Measurements from ENCODE around the gene EHMT2. TPM values are rescaled to one million over a fixed set of nuclear protein-coding genes. Genes with fewer than 3 reads are reported as not detected.

Gene EHMT2
- polyA plus RNA-seq, 1 donor (not counting 4 experiments of a cell fraction or from before 2014, with no cell fraction given), result 17.7 TPM

DNA sequence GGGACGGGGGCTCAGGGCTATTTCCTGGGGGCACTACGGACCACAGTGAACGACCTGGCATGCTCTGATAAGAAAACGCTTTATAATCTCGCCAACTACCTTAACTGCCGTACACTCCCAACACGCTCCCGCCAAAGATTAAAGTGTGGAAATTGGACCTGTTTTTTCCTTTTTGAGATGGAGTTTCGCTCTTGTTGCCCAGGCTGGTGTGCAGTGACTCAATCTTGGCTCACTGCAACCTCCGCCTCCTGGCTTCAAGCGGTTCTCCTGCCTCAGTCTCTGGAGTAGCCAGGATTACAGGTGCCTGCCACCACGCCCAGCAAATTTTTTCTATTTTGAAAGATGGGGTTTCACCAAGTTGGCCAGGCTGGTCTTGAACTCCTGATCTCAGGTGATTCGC lies 18.4 kb downstream of the EHMT2 start:
- peak overlapping the region; percentile 73 for H3K4me2 ChIP-seq (ENCODE audit: control insufficient read depth, extremely low read depth, insufficient read depth, low read depth, low read length)
- dilution Hi-C loops (cut with MboI; ENCODE audit: extremely low pct_ligation_motif_present, low sequenced_read_pairs), result no loop called here
- peak overlapping the region; percentile 33 for H3K9ac ChIP-seq (ENCODE audit: control insufficient read depth, extremely low read depth, insufficient read depth, low read length)
- no peaks in the 10 kb centered on the region for H3K27me3 ChIP-seq (ENCODE audit: control insufficient read depth, extremely low read depth, insufficient read depth, low read length)
- H3K9me1 ChIP-seq (ENCODE audit: control insufficient read depth, extremely low read depth, insufficient read depth, low read length), result no peaks in the 10 kb centered on the region
- FAIRE-seq (no peak), DNase-seq (ENCODE audit: low read depth, low spot score) (no peak)
- H3K79me2 ChIP-seq (ENCODE audit: control insufficient read depth, insufficient read depth, low read length), result no peaks in the 10 kb centered on the region
- H3K27ac ChIP-seq (ENCODE audit: control insufficient read depth, insufficient read depth, low read length), result peak overlapping the region; percentile 49
- no peaks in the 10 kb centered on the region for H4K20me1 ChIP-seq (ENCODE audit: control insufficient read depth, extremely low read depth, insufficient read depth, low read length)
- no peaks in the 10 kb centered on the region for H3K9me3 ChIP-seq (ENCODE audit: control insufficient read depth, low read depth, low read length)
- peaks cover 4% of the 10 kb centered on the region for H3K4me1 ChIP-seq (ENCODE audit: control insufficient read depth, extremely low read depth, insufficient read depth, low read length)
- no peak for TF ChIP-seq EZH2 (IDR thresholded peaks at IDR 0.05; ENCODE audit: low read length)
- TF ChIP-seq, protein P1, sequence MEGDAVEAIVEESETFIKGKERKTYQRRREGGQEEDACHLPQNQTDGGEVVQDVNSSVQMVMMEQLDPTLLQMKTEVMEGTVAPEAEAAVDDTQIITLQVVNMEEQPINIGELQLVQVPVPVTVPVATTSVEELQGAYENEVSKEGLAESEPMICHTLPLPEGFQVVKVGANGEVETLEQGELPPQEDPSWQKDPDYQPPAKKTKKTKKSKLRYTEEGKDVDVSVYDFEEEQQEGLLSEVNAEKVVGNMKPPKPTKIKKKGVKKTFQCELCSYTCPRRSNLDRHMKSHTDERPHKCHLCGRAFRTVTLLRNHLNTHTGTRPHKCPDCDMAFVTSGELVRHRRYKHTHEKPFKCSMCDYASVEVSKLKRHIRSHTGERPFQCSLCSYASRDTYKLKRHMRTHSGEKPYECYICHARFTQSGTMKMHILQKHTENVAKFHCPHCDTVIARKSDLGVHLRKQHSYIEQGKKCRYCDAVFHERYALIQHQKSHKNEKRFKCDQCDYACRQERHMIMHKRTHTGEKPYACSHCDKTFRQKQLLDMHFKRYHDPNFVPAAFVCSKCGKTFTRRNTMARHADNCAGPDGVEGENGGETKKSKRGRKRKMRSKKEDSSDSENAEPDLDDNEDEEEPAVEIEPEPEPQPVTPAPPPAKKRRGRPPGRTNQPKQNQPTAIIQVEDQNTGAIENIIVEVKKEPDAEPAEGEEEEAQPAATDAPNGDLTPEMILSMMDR (optimal IDR thresholded peaks at IDR 0.05 in 1 of 3, IDR thresholded peaks at IDR 0.05 in 1 of 3, conservative IDR thresholded peaks at IDR 0.05 in 1 of 3; ENCODE audit: extremely low read depth in 1 of 3, insufficient read depth in 2 of 3, low read length in 3 of 3), result no peak
- H3K4me3 ChIP-seq (ENCODE audit: control insufficient read depth in 2 of 3, extremely low read depth in 1 of 3, insufficient read depth in 2 of 3, low read depth in 1 of 3, low read length in 3 of 3), result peak overlapping the region in 1 of 3 experiments; percentile 62
- peaks cover 9 to 17% of the 10 kb centered on the region in 2 experiments for H3K36me3 ChIP-seq (ENCODE audit: control insufficient read depth in 2 of 2, extremely low read depth in 1 of 2, insufficient read depth in 2 of 2, low read length in 2 of 2)
- H2AFZ ChIP-seq (ENCODE audit: control insufficient read depth, low read length), result no peak overlapping the region

DNA sequence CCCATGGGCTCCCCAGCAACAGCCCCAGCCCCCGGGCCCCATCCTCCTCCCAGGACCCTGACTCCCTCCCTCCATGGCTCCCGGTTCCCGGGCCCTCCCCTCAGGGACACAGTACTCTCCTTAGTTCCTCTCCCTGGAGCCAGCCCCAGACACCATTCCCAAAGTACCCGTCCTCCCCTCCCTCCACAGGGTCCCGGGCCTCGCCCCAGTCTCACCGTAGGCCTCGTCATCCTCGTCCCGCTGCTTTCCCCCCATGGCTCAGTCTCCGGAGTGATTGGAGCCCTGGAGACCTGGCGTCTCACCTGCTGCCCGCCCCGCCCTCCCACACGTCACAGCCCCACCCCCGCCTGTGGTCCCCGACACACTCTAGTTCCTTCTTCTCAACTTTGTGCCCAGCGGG lies 18.8 kb downstream of the EHMT2 start, which contains the start of gene SLC44A4:
Gene SLC44A4 (minus strand): TSS at position 272 of the 400 bp plus-strand sequence. CDS start 17 bp downstream, at position 255.
- H3K27ac ChIP-seq (ENCODE audit: control insufficient read depth, insufficient read depth, low read length), result peak within 1 kb of the TSS; percentile 49

More for the DNA sequence above, 18.8 kb downstream of the EHMT2 start, which contains the start of gene SLC44A4:
- H3K9me1 ChIP-seq (ENCODE audit: control insufficient read depth, extremely low read depth, insufficient read depth, low read length), result no peaks in the 10 kb centered on the region
- H3K9me3 ChIP-seq (ENCODE audit: control insufficient read depth, low read depth, low read length), result no peaks in the 10 kb centered on the region
- peaks cover 4% of the 10 kb centered on the region for H3K4me1 ChIP-seq (ENCODE audit: control insufficient read depth, extremely low read depth, insufficient read depth, low read length)
- peak within 1 kb of the TSS in 1 of 3 experiments; percentile 62 for H3K4me3 ChIP-seq (ENCODE audit: control insufficient read depth in 2 of 3, extremely low read depth in 1 of 3, insufficient read depth in 2 of 3, low read depth in 1 of 3, low read length in 3 of 3)
- H2AFZ ChIP-seq (ENCODE audit: control insufficient read depth, low read length), result no peak within 1 kb of the TSS
- DNase-seq (ENCODE audit: low read depth, low spot score), result no peak
- dilution Hi-C loops (cut with MboI; ENCODE audit: extremely low pct_ligation_motif_present, low sequenced_read_pairs), result no loop called here
- no peaks in the 10 kb centered on the region for H4K20me1 ChIP-seq (ENCODE audit: control insufficient read depth, extremely low read depth, insufficient read depth, low read length)
- no peaks in the 10 kb centered on the region for H3K79me2 ChIP-seq (ENCODE audit: control insufficient read depth, insufficient read depth, low read length)
- no peak for FAIRE-seq
- peaks cover 9 to 17% of the 10 kb centered on the region in 2 experiments for H3K36me3 ChIP-seq (ENCODE audit: control insufficient read depth in 2 of 2, extremely low read depth in 1 of 2, insufficient read depth in 2 of 2, low read length in 2 of 2)
- H3K27me3 ChIP-seq (ENCODE audit: control insufficient read depth, extremely low read depth, insufficient read depth, low read length), result no peaks in the 10 kb centered on the region
- peak within 1 kb of the TSS; percentile 73 for H3K4me2 ChIP-seq (ENCODE audit: control insufficient read depth, extremely low read depth, insufficient read depth, low read depth, low read length)
- no peak for TF ChIP-seq EZH2 (IDR thresholded peaks at IDR 0.05; ENCODE audit: low read length)
- TF ChIP-seq, protein P1 (optimal IDR thresholded peaks at IDR 0.05 in 1 of 3, IDR thresholded peaks at IDR 0.05 in 1 of 3, conservative IDR thresholded peaks at IDR 0.05 in 1 of 3; ENCODE audit: extremely low read depth in 1 of 3, insufficient read depth in 2 of 3, low read length in 3 of 3), result no peak
- H3K9ac ChIP-seq (ENCODE audit: control insufficient read depth, extremely low read depth, insufficient read depth, low read length), result peak within 1 kb of the TSS; percentile 33
